A673 (cell line): ENCODE results near the gene CCR8.
"Not testable (repeated sequence)": the region's sequence is repeated elsewhere in the genome, so short reads cannot be mapped to it uniquely, and the experiment has no call there.

Source experiments
- CTCF ChIP-seq: fragments of 300-800, 200-600 bp; sonication (generic); conservative IDR thresholded peaks from 2 replicates; pipeline ENCODE4 v1.5.1; 2017; ENCODE audit warnings: low read depth, mild to moderate bottlenecking, antibody characterized with exemption, low read length, moderate library complexity, mixed read lengths
- EZH2 ChIP-seq: fragments of 200-600 bp; sonication (generic); IDR thresholded peaks from 2 replicates; pipeline ENCODE4 v1.6.1; 2017; ENCODE audit warnings: borderline replicate concordance, low read depth, mild to moderate bottlenecking, mixed read lengths, antibody characterized with exemption, low read length; ENCODE audit not compliant: poor library complexity, severe bottlenecking

GRCh38 chr3:39353168-39353927, 23.8 kb downstream of the CCR8 start:
- not testable (repeated sequence) for TF ChIP-seq EZH2, CTCF
